Activated gamma-delta T cell treated with anti-CD3 and anti-CD28 coated beads, Interleukin-2, amount 50 U/mL, for 16 hours (primary cell): ENCODE measurements around the gene SLC4A5.
A peak's percentile ranks its signal among the peaks of the same experiment; 100 is the strongest.

Source experiments
- DNase-seq: peaks from one replicate; pipeline ENCODE4 v3.0.0-alpha.2; 2020; ENCODE audit warnings: low read depth

Gene SLC4A5

GRCh38 chr2:74269667-74270066 is 73.5 kb downstream of the SLC4A5 start:
- DNase-seq: no peak

DNA sequence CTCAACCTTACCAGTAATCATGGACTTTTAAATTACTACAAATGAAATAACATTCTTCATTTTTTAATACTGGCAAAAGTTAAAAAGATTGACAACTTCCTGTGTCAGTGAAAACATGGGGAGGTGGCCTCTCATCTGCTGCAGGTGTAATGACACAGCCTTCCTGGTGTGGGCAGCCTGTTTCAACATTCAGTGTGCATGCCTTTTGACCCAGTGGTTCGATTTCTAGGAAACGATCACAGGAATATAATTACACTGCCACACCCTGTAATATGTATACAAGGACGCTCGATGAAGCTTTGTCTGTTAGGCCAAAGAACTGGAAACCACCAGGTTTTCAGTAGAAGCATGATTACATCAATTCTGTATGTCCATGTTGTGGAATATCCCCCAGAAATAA is 76.1 kb downstream of the SLC4A5 start:
- no peak for DNase-seq

- no peak for DNase-seq
Observed at GRCh38 chr2:74264281-74264680, 78.9 kb downstream of the SLC4A5 start.

DNA sequence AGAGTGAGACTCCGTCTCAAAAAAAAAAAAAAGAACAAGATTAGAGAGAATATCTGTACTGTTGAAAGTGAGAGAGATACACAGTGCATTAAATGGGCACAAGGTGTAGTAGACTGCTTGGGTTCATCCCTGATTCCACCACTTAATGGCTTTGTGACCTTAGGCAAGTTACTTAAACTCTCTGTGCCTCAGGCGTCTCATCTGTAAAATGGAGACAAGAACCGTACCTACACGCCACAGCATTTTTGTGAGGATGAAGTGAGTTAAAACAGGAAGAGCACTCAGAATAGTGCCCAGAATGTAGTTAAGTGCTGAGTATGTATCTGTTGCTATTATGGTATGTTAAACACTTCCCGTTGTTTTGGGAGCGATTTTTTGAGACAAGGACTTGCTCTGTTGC is 80.5 kb downstream of the SLC4A5 start:
- no peak for DNase-seq

GRCh38 chr2:74261204-74261864 is 81.9 kb downstream of the SLC4A5 start:
- no peak for DNase-seq

GRCh38 chr2:74260495-74260894 is 82.7 kb downstream of the SLC4A5 start:
- DNase-seq: no peak

DNA sequence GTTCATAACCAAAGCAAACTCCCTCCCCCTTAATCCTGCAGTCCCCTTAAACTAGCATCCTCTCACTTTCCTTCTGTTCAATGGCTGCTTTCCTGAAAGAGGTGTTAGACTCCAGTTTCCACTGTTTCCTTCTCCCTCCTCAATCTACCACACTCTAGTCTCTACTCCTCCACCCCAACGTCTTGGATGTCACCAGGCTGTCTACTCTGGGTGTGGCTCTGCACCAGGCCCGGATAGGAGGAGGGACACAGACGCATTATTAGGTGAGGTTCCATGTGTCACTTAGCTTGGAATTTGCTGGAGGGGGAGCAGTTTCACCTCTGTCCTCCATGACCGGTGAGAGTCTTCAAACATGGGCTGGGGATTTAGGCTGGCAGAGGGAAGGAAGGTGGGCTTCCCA is 83.5 kb downstream of the SLC4A5 start:
- DNase-seq: no peak

DNA sequence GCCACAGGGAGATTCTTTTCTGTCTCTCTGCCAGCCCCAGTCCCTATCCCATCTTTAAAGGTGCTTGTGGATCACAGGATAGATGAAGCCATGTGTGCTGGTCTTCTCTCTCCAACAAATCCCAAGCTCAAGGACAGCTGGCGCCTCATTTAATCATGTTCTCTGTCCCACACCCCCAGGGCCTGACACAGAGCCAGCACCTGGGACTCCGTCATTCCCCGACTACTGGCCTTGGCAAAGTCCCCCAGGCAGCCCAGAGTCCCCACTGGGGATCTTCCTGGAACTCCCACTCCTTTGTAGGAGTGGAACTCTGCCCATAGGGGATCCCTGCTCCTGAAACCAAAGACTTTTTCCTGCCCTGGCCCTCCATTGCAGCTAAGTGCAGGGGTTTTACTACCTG is 84.0 kb downstream of the SLC4A5 start:
- DNase-seq: no peak

DNA sequence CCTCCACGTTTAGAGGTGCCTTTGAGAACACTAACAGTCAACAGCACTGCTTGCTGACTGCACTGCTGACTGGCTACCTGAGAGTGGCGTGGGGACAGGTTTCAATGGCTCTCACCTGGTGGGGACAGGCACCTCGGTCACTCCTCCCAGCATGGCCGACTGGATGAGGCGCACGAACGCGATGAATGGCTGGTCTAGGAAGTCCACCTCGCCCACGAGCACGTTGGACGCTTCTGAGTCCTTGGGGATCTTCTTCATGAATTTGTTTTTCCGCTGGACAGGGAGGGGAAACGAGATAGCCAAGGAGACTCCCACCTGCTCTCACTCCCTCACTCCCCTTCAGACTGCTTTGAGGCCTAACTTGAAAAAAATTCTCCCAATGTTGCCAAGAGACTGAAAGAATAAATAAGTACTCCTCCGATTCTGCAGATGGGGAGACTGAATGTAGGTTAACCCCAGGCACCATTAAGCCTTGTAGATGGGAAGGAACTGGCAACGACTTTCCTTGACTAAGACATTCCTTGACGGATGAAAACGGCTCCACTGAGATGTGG is 87.5 kb downstream of the SLC4A5 start:
- DNase-seq: no peak

GRCh38 chr2:74253971-74254310 is 89.3 kb downstream of the SLC4A5 start:
- no peak for DNase-seq

GRCh38 chr2:74253306-74253970 is 89.8 kb downstream of the SLC4A5 start:
- DNase-seq: no peak

GRCh38 chr2:74252862-74253261 is 90.4 kb downstream of the SLC4A5 start:
- DNase-seq: no peak

- no peak for DNase-seq
Observed at GRCh38 chr2:74252036-74252435, 91.2 kb downstream of the SLC4A5 start.

DNA sequence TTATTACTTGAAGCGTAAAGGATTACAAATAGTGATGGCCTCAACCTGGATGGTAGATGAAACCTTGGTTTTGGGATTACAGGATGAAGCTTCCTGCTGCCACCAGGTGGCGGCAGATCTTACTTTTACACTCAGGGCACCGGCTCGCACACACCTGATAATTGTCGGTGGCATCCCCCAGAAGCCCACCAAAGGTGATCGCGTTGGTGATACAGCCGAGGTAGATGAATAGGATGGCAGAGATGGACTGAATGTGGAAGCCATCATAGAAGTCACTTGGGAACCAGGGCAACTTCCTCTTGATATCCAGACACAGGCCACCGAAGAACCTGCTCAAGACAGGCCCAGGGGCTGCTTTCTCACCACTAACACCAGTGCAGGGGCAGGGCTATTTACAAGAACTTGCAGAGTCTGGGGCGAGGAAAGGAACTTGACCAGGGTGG is 93.0 kb downstream of the SLC4A5 start:
- peak; percentile 23 for DNase-seq

DNA sequence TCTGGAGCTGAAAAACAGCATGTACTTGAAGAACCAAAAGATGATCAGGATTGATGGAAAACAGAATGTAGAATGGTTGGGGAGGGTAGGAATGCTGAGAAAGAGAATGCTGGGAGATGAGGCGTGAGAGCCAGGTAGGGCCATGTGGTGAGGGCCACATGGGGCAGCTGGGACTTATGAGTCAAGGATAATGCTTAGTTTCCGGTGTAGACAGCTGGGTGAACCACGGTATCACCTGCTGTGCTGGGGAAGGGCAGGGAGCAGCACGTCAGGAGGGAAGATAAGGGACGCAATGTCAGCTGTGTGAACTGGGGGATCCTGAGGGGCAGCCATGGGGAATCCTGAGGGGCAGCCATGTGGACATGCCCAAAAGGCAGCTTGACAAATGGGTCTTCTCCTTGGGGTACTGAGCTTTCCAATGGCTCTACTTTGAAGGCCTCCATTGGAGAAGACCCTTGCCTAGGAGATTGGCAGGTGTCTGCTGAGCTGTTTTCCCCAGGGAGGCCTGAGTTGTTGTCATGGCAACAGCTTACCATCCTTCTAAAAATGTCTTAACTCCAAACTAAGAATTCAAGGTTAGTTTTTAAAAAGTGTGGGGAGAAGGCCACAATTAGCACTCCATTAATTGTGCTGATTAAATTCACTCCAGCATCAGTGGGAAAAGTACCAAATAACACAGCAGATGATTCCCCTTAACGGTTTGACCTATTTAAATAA is 93.7 kb downstream of the SLC4A5 start:
- DNase-seq: no peak

DNA sequence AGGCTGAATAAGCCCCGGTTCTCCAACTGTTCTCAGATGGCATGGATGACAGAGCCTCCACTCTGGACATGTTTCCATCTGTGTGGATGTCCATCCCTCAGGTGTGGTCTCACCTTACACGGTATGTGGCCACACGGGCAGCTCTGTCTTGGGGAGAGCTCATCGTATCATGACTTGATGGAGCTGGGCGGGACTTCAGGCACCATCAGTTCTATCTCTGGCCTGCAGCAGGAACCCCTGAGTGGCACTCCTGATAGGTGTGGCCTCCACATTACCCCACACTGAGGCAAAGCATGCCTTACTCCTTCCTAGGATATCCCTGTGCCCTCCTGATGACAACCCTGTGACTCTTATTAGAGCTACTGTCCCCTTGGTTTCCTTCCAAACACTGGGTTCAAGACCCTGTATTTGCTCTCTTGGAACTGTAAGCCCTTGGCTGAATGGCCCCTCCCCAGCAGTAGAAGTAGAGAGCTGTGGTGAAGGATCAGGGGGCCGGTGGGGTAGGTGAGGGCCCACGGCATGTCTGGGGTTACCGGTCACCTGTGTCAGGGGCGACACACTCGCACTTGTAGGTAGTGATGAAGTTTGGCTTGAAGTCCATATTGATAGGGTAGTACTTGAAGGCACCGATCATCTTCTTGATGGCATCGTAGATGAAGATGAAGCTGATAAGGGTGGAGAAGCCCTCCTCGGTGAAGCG is 96.6 kb downstream of the SLC4A5 start:
- no peak for DNase-seq

DNA sequence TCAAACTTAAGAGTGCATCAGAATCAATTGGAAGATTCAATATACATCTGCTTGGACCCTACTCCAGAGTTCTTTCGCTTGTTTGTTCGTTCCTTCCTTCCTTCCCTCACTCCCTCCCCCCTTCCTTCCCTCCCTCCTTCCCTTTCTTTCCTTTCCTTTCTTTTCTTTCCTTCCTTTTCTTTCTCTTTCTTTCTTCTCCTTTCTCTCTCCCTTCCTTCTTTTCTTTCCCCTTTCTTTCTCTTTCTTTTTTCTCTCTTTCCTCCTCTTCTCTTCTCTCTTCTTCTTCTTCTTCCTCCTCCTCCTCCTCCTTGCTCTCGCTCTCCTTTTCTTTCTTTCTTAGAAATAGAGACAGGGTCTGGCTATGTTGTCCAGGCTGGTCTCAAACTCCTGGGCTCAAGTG is 98.9 kb downstream of the SLC4A5 start:
- no peak for DNase-seq

DNA sequence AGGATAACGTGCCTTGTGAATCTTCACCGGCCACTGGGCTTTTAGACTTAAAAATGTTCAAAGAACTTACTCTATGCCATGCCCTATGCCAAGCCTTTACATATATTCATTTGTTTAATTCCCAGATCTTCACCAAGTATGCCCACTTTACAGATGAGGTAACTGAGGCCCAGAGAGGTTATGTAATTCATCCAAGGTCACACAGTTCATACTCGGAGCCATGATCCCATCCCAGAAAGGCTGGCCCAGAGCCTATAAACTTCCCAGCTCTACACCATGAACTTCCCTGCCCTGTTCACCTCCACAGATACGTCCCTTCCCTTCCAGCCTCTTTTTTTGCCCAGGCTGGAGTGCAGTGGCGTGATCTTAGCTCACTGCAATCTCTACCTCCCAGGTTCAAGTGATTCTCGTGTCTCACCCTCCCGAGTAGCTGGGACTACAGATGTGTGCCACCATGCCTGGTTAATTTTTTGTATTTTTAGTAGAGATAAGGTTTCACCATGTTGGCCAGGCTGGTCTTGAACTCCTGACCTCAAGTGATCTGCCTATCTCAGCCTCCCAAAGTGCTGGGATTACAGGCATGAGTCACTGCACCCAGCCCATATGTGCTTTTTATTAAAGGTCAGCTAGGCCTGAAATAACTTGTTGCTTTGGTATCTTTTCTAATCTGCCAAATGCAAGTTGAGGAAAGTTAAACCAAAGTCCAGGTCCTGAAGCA is 100.7 kb downstream of the SLC4A5 start:
- no peak for DNase-seq

- DNase-seq: no peak
Observed at GRCh38 chr2:74239346-74239745, 103.9 kb downstream of the SLC4A5 start.

DNA sequence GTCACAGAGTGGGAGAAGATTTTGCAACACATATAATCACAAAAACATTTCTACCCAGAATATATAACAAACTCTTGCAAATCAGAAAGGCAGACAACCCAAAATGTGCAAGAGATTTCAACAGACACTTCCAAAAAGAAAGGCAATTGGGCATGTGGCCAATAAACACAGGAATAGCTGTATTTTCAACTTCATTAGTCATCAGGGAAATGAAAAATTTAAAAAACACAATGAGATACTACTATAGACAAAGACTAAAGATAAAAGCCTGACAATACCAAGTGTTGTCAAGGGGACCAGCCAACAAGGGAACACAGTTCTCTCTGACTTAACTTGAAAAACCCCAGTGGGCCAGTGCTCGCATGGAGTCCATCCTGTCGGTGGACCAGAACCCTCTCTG is 104.3 kb downstream of the SLC4A5 start:
- no peak for DNase-seq

DNA sequence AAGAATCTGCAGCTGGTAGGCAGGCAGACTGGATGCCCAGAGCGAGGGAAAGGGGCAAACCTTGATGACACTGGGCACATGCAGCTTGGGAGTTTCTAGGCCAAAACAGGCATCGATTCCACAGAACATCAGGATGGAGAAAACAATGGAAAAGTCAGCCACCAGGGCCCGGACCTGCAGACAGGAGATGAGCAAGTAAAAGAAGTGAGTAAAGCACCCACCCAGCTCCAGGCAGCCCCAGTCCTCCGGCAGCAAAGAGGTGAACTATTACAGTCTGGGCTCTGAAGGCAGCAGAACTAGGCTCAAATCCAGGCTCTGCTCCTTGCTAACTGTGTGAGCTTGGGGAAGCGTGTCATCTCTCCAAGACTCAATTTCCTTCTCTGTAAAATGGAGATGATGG is 108.2 kb downstream of the SLC4A5 start:
- DNase-seq: no peak

GRCh38 chr2:74233648-74234047 is 109.6 kb downstream of the SLC4A5 start:
- no peak for DNase-seq
